GM19043 (cell line): Measurements from ENCODE around the gene P4HA3.
"Not testable (repeated sequence)": the region's sequence is repeated elsewhere in the genome, so short reads cannot be mapped to it uniquely, and the experiment has no call there.

Experiments used
- ATAC-seq: cut with Tn5 transposase; IDR thresholded peaks from one replicate; pipeline ENCODE4 v1.9.1; 2021; ENCODE audit warnings: low read depth; ENCODE audit not compliant: unreplicated experiment

Gene P4HA3

GRCh38 chr11:74311352-74311926 lies at the start of gene P4HA3:
Gene P4HA3 (minus strand): TSS chr11:74311640. CDS start chr11:74311611, 29 bp downstream.
- no peak for ATAC-seq

- ATAC-seq = no peak
These were observed 46.0 kb upstream of the P4HA3 start for GRCh38 chr11:74357449-74357848.

- ATAC-seq = no peak
These were observed 44.2 kb upstream of the P4HA3 start for GRCh38 chr11:74355626-74356025.

GRCh38 chr11:74354036-74354435 lies 42.6 kb upstream of the P4HA3 start:
- ATAC-seq = no peak

- ATAC-seq = no peak
These were observed 35.9 kb upstream of the P4HA3 start for GRCh38 chr11:74347381-74347780.

GRCh38 chr11:74345420-74345819 lies 34.0 kb upstream of the P4HA3 start:
- no peak for ATAC-seq

GRCh38 chr11:74341921-74342320 lies 30.5 kb upstream of the P4HA3 start:
- no peak for ATAC-seq

GRCh38 chr11:74339619-74340018 lies 28.2 kb upstream of the P4HA3 start:
- ATAC-seq = no peak

GRCh38 chr11:74338963-74339362 lies 27.5 kb upstream of the P4HA3 start:
- no peak for ATAC-seq

- ATAC-seq = no peak
These were observed 21.8 kb upstream of the P4HA3 start for GRCh38 chr11:74333193-74333592.

- no peak for ATAC-seq
These were observed 20.9 kb upstream of the P4HA3 start for GRCh38 chr11:74332291-74332690.

GRCh38 chr11:74331000-74331399 lies 19.6 kb upstream of the P4HA3 start:
- ATAC-seq = not testable (repeated sequence)

GRCh38 chr11:74330075-74330858 lies 18.8 kb upstream of the P4HA3 start:
- ATAC-seq = no peak

GRCh38 chr11:74327076-74327475 lies 15.6 kb upstream of the P4HA3 start:
- no peak for ATAC-seq

- ATAC-seq = no peak
These were observed 15.2 kb upstream of the P4HA3 start for GRCh38 chr11:74326665-74327064.

- ATAC-seq = no peak
These were observed 14.5 kb upstream of the P4HA3 start for GRCh38 chr11:74325649-74326645.

- ATAC-seq = no peak
These were observed 11.2 kb upstream of the P4HA3 start for GRCh38 chr11:74322667-74323066.

GRCh38 chr11:74321487-74322188 lies 10.2 kb upstream of the P4HA3 start:
- no peak for ATAC-seq

- ATAC-seq = no peak
These were observed 9.1 kb upstream of the P4HA3 start for GRCh38 chr11:74320538-74320937.

GRCh38 chr11:74319139-74319816 lies 7.8 kb upstream of the P4HA3 start:
- no peak for ATAC-seq
